Memory B cell (primary cell): ENCODE data around the gene CSDE1.

ENCODE experiments used
- ATAC-seq: fragments of 150-1000 bp; cut with Tn5 transposase; 2 replicates; pipeline ENCODE4 v1.10.0; 2021; ENCODE audit warnings: low read depth, mild to moderate bottlenecking, moderate library complexity
- DNase-seq, 2 donors: peaks; one replicate each; pipeline ENCODE4 v3.0.0; 2022; ENCODE audit warnings: low spot score in 2 of 2
- H3K27ac Mint-ChIP-seq: one replicate; pipeline ENCODE4 v1.8.0; 2022; ENCODE audit warnings: mild to moderate bottlenecking, moderate library complexity, mixed read lengths
- H3K27me3 Mint-ChIP-seq: one replicate; pipeline ENCODE4 v1.8.0; 2022; ENCODE audit warnings: mixed read lengths
- H3K36me3 Mint-ChIP-seq: one replicate; pipeline ENCODE4 v1.8.0; 2022; ENCODE audit warnings: mild to moderate bottlenecking, mixed read lengths
- H3K4me1 Mint-ChIP-seq: one replicate; pipeline ENCODE4 v1.8.0; 2022; ENCODE audit warnings: mixed read lengths
- H3K4me3 Mint-ChIP-seq: one replicate; pipeline ENCODE4 v1.8.0; 2022; ENCODE audit warnings: mild to moderate bottlenecking, moderate library complexity, mixed read lengths
- H3K9me3 Mint-ChIP-seq: one replicate; pipeline ENCODE4 v1.8.0; 2022; ENCODE audit warnings: mixed read lengths

The CSDE1 gene

GRCh38 chr1:114729782-114730181 is 28.0 kb downstream of the CSDE1 start:
- no peak for DNase-seq
- no peak for ATAC-seq
- Mint-ChIP-seq H3K36me3 (peaks cover 36% of the 10 kb centered on the region), H3K4me1 (no peaks in the 10 kb centered on the region), H3K27me3 (no peaks in the 10 kb centered on the region), H3K27ac (no peak overlapping the region), H3K9me3 (no peaks in the 10 kb centered on the region), H3K4me3 (no peak overlapping the region)

GRCh38 chr1:114728553-114728952 is 29.2 kb downstream of the CSDE1 start:
- ATAC-seq, result no peak
- Mint-ChIP-seq H3K27ac (peak overlapping the region; percentile 50), H3K4me1 (no peaks in the 10 kb centered on the region), H3K4me3 (no peak overlapping the region), H3K27me3 (no peaks in the 10 kb centered on the region), H3K9me3 (no peaks in the 10 kb centered on the region), H3K36me3 (peaks cover 39% of the 10 kb centered on the region)
- no peak for DNase-seq

- H3K27ac Mint-ChIP-seq, result peak overlapping the region; percentile 73
- H3K9me3 Mint-ChIP-seq, result no peaks in the 10 kb centered on the region
- H3K4me3 Mint-ChIP-seq, result no peak overlapping the region
- H3K27me3 Mint-ChIP-seq, result no peaks in the 10 kb centered on the region
- H3K36me3 Mint-ChIP-seq, result peaks cover 40% of the 10 kb centered on the region
- DNase-seq (no peak), ATAC-seq (no peak)
- no peaks in the 10 kb centered on the region for H3K4me1 Mint-ChIP-seq
Measured at GRCh38 chr1:114725230-114725629, 32.6 kb downstream of the CSDE1 start.

GRCh38 chr1:114723915-114724314 is 33.9 kb downstream of the CSDE1 start:
- ATAC-seq, result no peak
- Mint-ChIP-seq H3K27ac (peak overlapping the region; percentile 64), H3K4me1 (no peaks in the 10 kb centered on the region), H3K9me3 (no peaks in the 10 kb centered on the region), H3K36me3 (peaks cover 46% of the 10 kb centered on the region), H3K4me3 (no peak overlapping the region), H3K27me3 (no peaks in the 10 kb centered on the region)
- no peak for DNase-seq

GRCh38 chr1:114723457-114723856 is 34.3 kb downstream of the CSDE1 start:
- Mint-ChIP-seq H3K27ac (peak overlapping the region; percentile 64), H3K9me3 (no peaks in the 10 kb centered on the region), H3K4me3 (no peak overlapping the region), H3K36me3 (peaks cover 47% of the 10 kb centered on the region), H3K4me1 (no peaks in the 10 kb centered on the region), H3K27me3 (no peaks in the 10 kb centered on the region)
- DNase-seq (no peak), ATAC-seq (no peak)

- Mint-ChIP-seq H3K9me3 (no peaks in the 10 kb centered on the region), H3K27me3 (no peaks in the 10 kb centered on the region), H3K36me3 (peaks cover 41% of the 10 kb centered on the region), H3K27ac (peak overlapping the region; percentile 67), H3K4me3 (no peak overlapping the region), H3K4me1 (peaks cover 6% of the 10 kb centered on the region)
- no peak for ATAC-seq
- no peak for DNase-seq
Measured at GRCh38 chr1:114720492-114720891, 37.3 kb downstream of the CSDE1 start.

- H3K4me3 Mint-ChIP-seq, result no peak overlapping the region
- H3K27ac Mint-ChIP-seq, result peak overlapping the region; percentile 65
- H3K4me1 Mint-ChIP-seq, result peaks cover 6% of the 10 kb centered on the region
Measured at GRCh38 chr1:114719424-114719787, 38.4 kb downstream of the CSDE1 start.

GRCh38 chr1:114718661-114719423 is 38.9 kb downstream of the CSDE1 start:
- DNase-seq (no peak), ATAC-seq (no peak)
- Mint-ChIP-seq H3K36me3 (peaks cover 33% of the 10 kb centered on the region), H3K9me3 (no peaks in the 10 kb centered on the region), H3K27ac (peak overlapping the region; percentile 65), H3K4me3 (no peak overlapping the region), H3K27me3 (no peaks in the 10 kb centered on the region), H3K4me1 (peaks cover 6% of the 10 kb centered on the region)

More at GRCh38 chr1:114719424-114719787, 38.4 kb downstream of the CSDE1 start:
- no peaks in the 10 kb centered on the region for H3K9me3 Mint-ChIP-seq
- H3K27me3 Mint-ChIP-seq, result no peaks in the 10 kb centered on the region
- ATAC-seq, result no peak
- DNase-seq, result no peak
- peaks cover 35% of the 10 kb centered on the region for H3K36me3 Mint-ChIP-seq

- no peaks in the 10 kb centered on the region for H3K27me3 Mint-ChIP-seq
- peak; percentile 94 for ATAC-seq
- peak within 1 kb of the TSS; percentile 98 for H3K4me3 Mint-ChIP-seq
- H3K27ac Mint-ChIP-seq, result peak within 1 kb of the TSS; percentile 100
- no peaks in the 10 kb centered on the region for H3K9me3 Mint-ChIP-seq
- H3K4me1 Mint-ChIP-seq, result peaks cover 11% of the 10 kb centered on the region
- H3K36me3 Mint-ChIP-seq, result peaks cover 30% of the 10 kb centered on the region
- peak; percentile 92 to 95 for DNase-seq
Measured at GRCh38 chr1:114716304-114717170, 41.2 kb downstream of the CSDE1 start, which contains the start of gene NRAS. NRAS (minus strand) TSS chr1:114716771; CDS start chr1:114716160, 611 bp downstream.

GRCh38 chr1:114715952-114716303 is 41.9 kb downstream of the CSDE1 start:
- DNase-seq (no peak), ATAC-seq (no peak)
- peaks cover 11% of the 10 kb centered on the region for H3K4me1 Mint-ChIP-seq

GRCh38 chr1:114712977-114713376 is 44.8 kb downstream of the CSDE1 start:
- ATAC-seq (no peak), DNase-seq (no peak)
- no peaks in the 10 kb centered on the region for H3K27me3 Mint-ChIP-seq
- H3K27ac Mint-ChIP-seq, result no peak overlapping the region
- H3K4me3 Mint-ChIP-seq, result no peak overlapping the region
- H3K9me3 Mint-ChIP-seq, result no peaks in the 10 kb centered on the region
- peaks cover 14% of the 10 kb centered on the region for H3K36me3 Mint-ChIP-seq
- peaks cover 11% of the 10 kb centered on the region for H3K4me1 Mint-ChIP-seq

More at GRCh38 chr1:114715952-114716303, 41.9 kb downstream of the CSDE1 start:
- Mint-ChIP-seq H3K27ac (peak overlapping the region; percentile 100), H3K4me3 (peak overlapping the region; percentile 98), H3K36me3 (peaks cover 29% of the 10 kb centered on the region), H3K27me3 (no peaks in the 10 kb centered on the region), H3K9me3 (no peaks in the 10 kb centered on the region)

GRCh38 chr1:114710360-114710759 is 47.4 kb downstream of the CSDE1 start:
- Mint-ChIP-seq H3K27me3 (no peaks in the 10 kb centered on the region), H3K4me1 (peaks cover 5% of the 10 kb centered on the region), H3K9me3 (no peaks in the 10 kb centered on the region), H3K27ac (no peak overlapping the region), H3K4me3 (no peak overlapping the region), H3K36me3 (peaks cover 18% of the 10 kb centered on the region)
- DNase-seq (no peak), ATAC-seq (no peak)

GRCh38 chr1:114707604-114708003 is 50.2 kb downstream of the CSDE1 start:
- DNase-seq, result no peak
- Mint-ChIP-seq H3K4me3 (no peak overlapping the region), H3K9me3 (no peaks in the 10 kb centered on the region), H3K4me1 (no peaks in the 10 kb centered on the region), H3K36me3 (peaks cover 11% of the 10 kb centered on the region), H3K27ac (no peak overlapping the region), H3K27me3 (no peaks in the 10 kb centered on the region)
- no peak for ATAC-seq

- H3K27ac Mint-ChIP-seq, result no peak overlapping the region
- H3K4me3 Mint-ChIP-seq, result no peak overlapping the region
- H3K27me3 Mint-ChIP-seq, result peaks cover 4% of the 10 kb centered on the region
- H3K4me1 Mint-ChIP-seq, result no peaks in the 10 kb centered on the region
- no peaks in the 10 kb centered on the region for H3K9me3 Mint-ChIP-seq
- ATAC-seq, result no peak
- DNase-seq, result no peak
- peaks cover 4% of the 10 kb centered on the region for H3K36me3 Mint-ChIP-seq
Measured at GRCh38 chr1:114703242-114703641, 54.5 kb downstream of the CSDE1 start.
